IMR-90 (cell line): ENCODE measurements around the gene SRPK3. TPM values are rescaled to one million over a fixed set of nuclear protein-coding genes. Genes with fewer than 3 reads are reported as not detected.
"Not testable (repeated sequence)": the region's sequence is repeated elsewhere in the genome, so short reads cannot be mapped to it uniquely, and the experiment has no call there.

Source experiments
- ATAC-seq: fragments of 200-7000 bp; cut with Tn5 transposase; 2 replicates; pipeline ENCODE4 v1.9.1; 2020; ENCODE audit warnings: low read depth, mild to moderate bottlenecking, moderate library complexity
- BruUV-seq: library from RNA; stranded (reverse); fragments of 400-500 nt; replicated peaks from 2 replicates; lab custom pipeline; 2021; lab: Mats Ljungman, UMichigan
- CTCF ChIA-PET: fragments of 300-600 bp; formaldehyde crosslinking; extraction: SDS; loops from one replicate; lab custom pipeline; 2021; ENCODE audit warnings: antibody characterized with exemption; lab: Yijun Ruan, JAX
- POLR2A ChIA-PET: fragments of 300-600 bp; sonication (Branson Sonifier 250); formaldehyde crosslinking; loops from one replicate; lab custom pipeline; 2022; ENCODE audit warnings: antibody characterized with exemption; ENCODE audit not compliant: unreplicated experiment; lab: Charles Lee
- DNase-seq: peaks from one replicate; pipeline ENCODE4 v3.0.0; 2013
- H2AFZ ChIP-seq: replicated peaks from 2 replicates; pipeline ENCODE3; 2013; ENCODE audit warnings: low read length, mild to moderate bottlenecking; ENCODE audit not compliant: poor library complexity
- H2AK5ac ChIP-seq: 2 replicates; pipeline ENCODE4 v1.6.1; 2013; ENCODE audit warnings: low read depth, low read length, inconsistent platforms
- H2AK9ac ChIP-seq: replicated peaks from 2 replicates; pipeline ENCODE3; 2013; ENCODE audit warnings: mild to moderate bottlenecking, low read depth, low read length, moderate library complexity; ENCODE audit not compliant: poor library complexity
- H2BK120ac ChIP-seq: 2 replicates; pipeline ENCODE4 v1.6.1; 2013; ENCODE audit warnings: low read depth, low read length, inconsistent platforms
- H2BK15ac ChIP-seq: 3 replicates; pipeline ENCODE4 v1.6.1; 2013; ENCODE audit warnings: low read depth, low read length, inconsistent platforms
- H2BK20ac ChIP-seq: 2 replicates; pipeline ENCODE4 v1.6.1; 2013; ENCODE audit warnings: low read depth, mild to moderate bottlenecking, inconsistent platforms, low read length, moderate library complexity
- H2BK5ac ChIP-seq: 2 replicates; pipeline ENCODE4 v1.6.1; 2013; ENCODE audit warnings: mild to moderate bottlenecking, low read depth, low read length, inconsistent platforms; ENCODE audit not compliant: poor library complexity, severe bottlenecking
- H3K14ac ChIP-seq: replicated peaks from 2 replicates; pipeline ENCODE4 v1.6.1; 2013; ENCODE audit warnings: low read depth, low read length, inconsistent platforms
- H3K18ac ChIP-seq: 2 replicates; pipeline ENCODE4 v1.6.1; 2013; ENCODE audit warnings: low read depth, low read length, control low read depth
- H3K23ac ChIP-seq: 2 replicates; pipeline ENCODE4 v1.6.1; 2013; ENCODE audit warnings: low read depth, low read length, inconsistent platforms
- H3K27ac ChIP-seq: 2 replicates; pipeline ENCODE4 v1.5.1; 2013; ENCODE audit warnings: mild to moderate bottlenecking, control low read depth, low read length; ENCODE audit not compliant: insufficient read depth
- H3K27me3 ChIP-seq: 2 replicates; pipeline ENCODE4 v1.6.1; 2013; ENCODE audit warnings: low read length; ENCODE audit not compliant: control insufficient read depth, insufficient read depth
- H3K36me3 ChIP-seq: 2 replicates; pipeline ENCODE4 v1.6.1; 2013; ENCODE audit warnings: low read length, mixed read lengths; ENCODE audit not compliant: control insufficient read depth, insufficient read depth
- H3K4ac ChIP-seq: 2 replicates; pipeline ENCODE4 v1.6.1; 2013; ENCODE audit warnings: low read depth, low read length, inconsistent platforms
- H3K4me1 ChIP-seq: 2 replicates; pipeline ENCODE4 v1.6.1; 2013; ENCODE audit warnings: low read length, mixed read lengths; ENCODE audit not compliant: control insufficient read depth, insufficient read depth
- H3K4me2 ChIP-seq: 2 replicates; pipeline ENCODE4 v1.6.1; 2013; ENCODE audit warnings: low read depth, mild to moderate bottlenecking, control low read depth, low read length, moderate library complexity
- H3K4me3 ChIP-seq: 2 replicates; pipeline ENCODE4 v1.5.1; 2013; ENCODE audit warnings: low read depth, mild to moderate bottlenecking, control low read depth, low read length, moderate library complexity; ENCODE audit not compliant: insufficient read depth
- H3K56ac ChIP-seq: 2 replicates; pipeline ENCODE4 v1.6.1; 2013; ENCODE audit warnings: low read length, inconsistent platforms; ENCODE audit not compliant: insufficient read depth; ENCODE audit errors: extremely low read depth
- H3K79me1 ChIP-seq, 2 experiments: 2 replicates each; pipeline ENCODE4 v1.6.1; 2013; ENCODE audit warnings: low read length in 2 of 2, inconsistent platforms in 1 of 2, low read depth in 1 of 2
- H3K9ac ChIP-seq: 2 replicates; pipeline ENCODE4 v1.6.1; 2013; ENCODE audit warnings: low read depth, low read length, control low read depth
- H3K9me1 ChIP-seq: 2 replicates; pipeline ENCODE4 v1.6.1; 2013; ENCODE audit warnings: low read length, inconsistent platforms; ENCODE audit not compliant: insufficient read depth
- H3K9me3 ChIP-seq: 2 replicates; pipeline ENCODE4 v1.6.1; 2013; ENCODE audit warnings: low read length; ENCODE audit not compliant: control insufficient read depth, insufficient read depth
- H4K20me1 ChIP-seq: 2 replicates; pipeline ENCODE4 v1.6.1; 2013; ENCODE audit warnings: low read length, inconsistent platforms; ENCODE audit not compliant: insufficient read depth
- H4K5ac ChIP-seq: 2 replicates; pipeline ENCODE4 v1.6.1; 2013; ENCODE audit warnings: mild to moderate bottlenecking, low read depth, low read length, control low read depth
- H4K8ac ChIP-seq, 2 experiments: 2 replicates each; pipeline ENCODE4 v1.6.1; 2013; ENCODE audit warnings: low read depth in 2 of 2, low read length in 2 of 2, control low read depth in 1 of 2, inconsistent platforms in 1 of 2
- H4K91ac ChIP-seq: 2 replicates; pipeline ENCODE4 v1.6.1; 2013; ENCODE audit warnings: low read depth, low read length, inconsistent platforms; ENCODE audit not compliant: insufficient read depth
- BHLHE40 ChIP-seq: fragments of 150-350 bp; IDR thresholded peaks from 2 replicates; pipeline ENCODE4 v1.6.1; 2016; ENCODE audit warnings: mild to moderate bottlenecking, low read depth, low read length
- CEBPB ChIP-seq: IDR thresholded peaks from 2 replicates; pipeline ENCODE4 v1.6.1; 2012; ENCODE audit warnings: low read depth, low read length, improper control_type of control experiment
- NFE2L2 ChIP-seq: fragments of 150-350 bp; IDR thresholded peaks from 2 replicates; pipeline ENCODE4 v1.6.1; 2016; ENCODE audit warnings: low read depth, mild to moderate bottlenecking, low read length
- RAD21 ChIP-seq: IDR thresholded peaks from 2 replicates; pipeline ENCODE4 v1.6.1; 2012; ENCODE audit warnings: low read length, improper control_type of control experiment
- RFX5 ChIP-seq: IDR thresholded peaks from 2 replicates; pipeline ENCODE4 v1.8.0; 2012; ENCODE audit warnings: low read depth, mild to moderate bottlenecking, low read length, moderate library complexity
- SMC3 ChIP-seq: fragments of 150-350 bp; IDR thresholded peaks from 2 replicates; pipeline ENCODE4 v1.6.1; 2016; ENCODE audit warnings: low read depth, mild to moderate bottlenecking, antibody characterized with exemption, low read length, moderate library complexity
- WGBS, 2 experiments: methylation state at CpG; one replicate each; pipeline versions ENCODE4 v1.1.5 to v1.1.7; 2013; ENCODE audit warnings: missing lambda C conversion rate in 2 of 2; ENCODE audit not compliant: insufficient read length in 1 of 2; ENCODE audit errors: extremely low coverage in 2 of 2; 5-methylcytosine and 5-hydroxymethylcytosine counted together
- dilution Hi-C: fragments of 300-500 bp; cut with HindIII; formaldehyde crosslinking; loops from one replicate; pipeline ENCODE4 v1.14.3; 2018; ENCODE audit warnings: low sequenced_read_pairs; ENCODE audit not compliant: unreplicated experiment
- in situ Hi-C: fragments of 300-500 bp; cut with MboI; formaldehyde crosslinking; loops from 3 replicates; pipeline ENCODE4 v1.14.3; 2019; ENCODE audit warnings: low sequenced_read_pairs, inconsistent platforms, mixed read lengths
- intact Hi-C: fragments of 100-400 bp; cut with micrococcal nuclease; formaldehyde crosslinking; loops from 2 replicates; pipeline ENCODE4 v1.10.0; 2022
- polyA plus RNA-seq, 3 experiments: library from polyadenylated mRNA; depleted of rRNA; stranded (reverse); fragments of >200 nt; gene quantifications; 2 replicates each; pipeline ENCODE4 v1.2.3, GENCODE V29; 2012; ENCODE audit warnings: low replicate concordance in 1 of 3
- total RNA-seq: library from RNA; depleted of rRNA; stranded (reverse); fragments of >200 nt; gene quantifications from 2 replicates; pipeline ENCODE4 v1.2.3, GENCODE V29; 2012

The SRPK3 gene
- total and polyA plus RNA-seq, 2 of the 4 experiments (the other 2 are of a cell fraction) = 0.36 to 0.70 TPM

GRCh38 chrX:153746359-153746758 is 34.5 kb upstream of the SRPK3 start:
- DNase-seq (no peak), ATAC-seq (no peak)
- H3K4me1 ChIP-seq = peaks cover 3% of the 10 kb centered on the region; the same call in 1 of the 2 replicates
- intact Hi-C loops (no loop called here), in situ Hi-C loops (no loop called here), dilution Hi-C loops (no loop called here)
- H3K27ac ChIP-seq = no peak overlapping the region
- peaks cover 2% of the 10 kb centered on the region; the same call in 1 of the 2 replicates for H3K27me3 ChIP-seq
- no peak overlapping the region for H2BK5ac ChIP-seq
- H3K9me3 ChIP-seq = no peaks in the 10 kb centered on the region; the same call in 1 of the 2 replicates
- ChIA-PET POLR2A (no interaction called here), CTCF (no interaction called here)
- H3K79me1 ChIP-seq = no peaks in the 10 kb centered on the region
- TF ChIP-seq RAD21 = no peak
- no peak for TF ChIP-seq NFE2L2
- TF ChIP-seq RFX5 = no peak
- no peak for TF ChIP-seq SMC3
- TF ChIP-seq BHLHE40 = no peak
- TF ChIP-seq CEBPB = no peak
- no peak overlapping the region for H3K4me2 ChIP-seq
- no peak overlapping the region for H3K14ac ChIP-seq
- no peak overlapping the region for H3K56ac ChIP-seq
- H4K8ac ChIP-seq = no peak overlapping the region
- no peak overlapping the region for H2BK15ac ChIP-seq
- H3K9ac ChIP-seq = no peak overlapping the region
- H2BK120ac ChIP-seq = no peak overlapping the region
- H3K9me1 ChIP-seq = no peaks in the 10 kb centered on the region
- BruUV-seq = no TSS peak
- no peak overlapping the region for H3K4me3 ChIP-seq
- no peak overlapping the region for H4K5ac ChIP-seq
- H2BK20ac ChIP-seq = no peak overlapping the region
- no peaks in the 10 kb centered on the region for H4K20me1 ChIP-seq
- H3K18ac ChIP-seq = no peak overlapping the region
- H2AFZ ChIP-seq = no peak overlapping the region
- no peak overlapping the region for H4K91ac ChIP-seq
- no peak overlapping the region for H2AK9ac ChIP-seq
- no peak overlapping the region for H3K23ac ChIP-seq
- H3K4ac ChIP-seq = no peak overlapping the region
- no peaks in the 10 kb centered on the region for H3K36me3 ChIP-seq
- WGBS, 2 experiments = 100% methylated on average over 2 of the region's 3 CpGs; no CpG with 5 or more reads in 1 of the 2 experiments
- H2AK5ac ChIP-seq = no peak overlapping the region

- ATAC-seq, H3K27ac ChIP-seq, H3K4me2 ChIP-seq, H3K56ac ChIP-seq, H3K36me3 ChIP-seq, H3K4ac ChIP-seq, H3K9ac ChIP-seq, H2AK5ac ChIP-seq, H4K91ac ChIP-seq, POLR2A ChIA-PET, H3K14ac ChIP-seq, H4K20me1 ChIP-seq, in situ Hi-C loops, H3K18ac ChIP-seq, H2BK15ac ChIP-seq, CTCF ChIA-PET, H3K79me1 ChIP-seq, H3K27me3 ChIP-seq, H4K5ac ChIP-seq, BruUV-seq, H3K9me3 ChIP-seq, H2AK9ac ChIP-seq, H4K8ac ChIP-seq, H3K9me1 ChIP-seq, H2BK5ac ChIP-seq, dilution Hi-C loops, H2BK20ac ChIP-seq, H3K4me3 ChIP-seq, H3K4me1 ChIP-seq, H3K23ac ChIP-seq, H2AFZ ChIP-seq, DNase-seq, intact Hi-C loops, H2BK120ac ChIP-seq: not testable (repeated sequence)
- no CpG with 5 or more reads among the region's 6 CpGs for WGBS, 2 experiments
These were observed 33.9 kb upstream of the SRPK3 start for GRCh38 chrX:153746991-153747390.
